HCT116 (cell line): ENCODE results near the gene CHCHD4. TPM values are rescaled to one million over a fixed set of nuclear protein-coding genes. Genes with fewer than 3 reads are reported as not detected.
A peak's percentile ranks its signal among the peaks of the same experiment; 100 is the strongest.

Source experiments
- ATAC-seq: fragments of 200-7000 bp; cut with Tn5 transposase; 2 replicates; pipeline ENCODE4 v1.9.1; 2020; ENCODE audit warnings: mild to moderate bottlenecking, moderate library complexity
- BruUV-seq: library from RNA; stranded (reverse); fragments of 400-500 nt; replicated peaks from 2 replicates; lab custom pipeline; 2021; lab: Mats Ljungman, UMichigan
- CTCF ChIA-PET: fragments of 300-600 bp; sonication (Branson Sonifier 250); formaldehyde crosslinking; loops from one replicate; lab custom pipeline; 2021; ENCODE audit warnings: antibody characterized with exemption; lab: Charles Lee
- POLR2A ChIA-PET: fragments of 300-600, 350-600 bp; sonication (Branson Sonifier 250); formaldehyde crosslinking; loops from one replicate; lab custom pipeline; 2021; ENCODE audit warnings: antibody characterized with exemption; lab: Charles Lee
- RAD21 ChIA-PET, 2 experiments: fragments of 300-600 bp; sonication (Branson Sonifier 250); formaldehyde crosslinking; loops; one replicate each; lab custom pipeline; 2023; ENCODE audit warnings: low total read pairs in 2 of 2; ENCODE audit not compliant: uncharacterized antibody in 2 of 2, unreplicated experiment in 2 of 2, low non-redundant PET in 1 of 2; lab: Charles Lee
- DNase-seq: peaks from one replicate; pipeline ENCODE4 v3.0.0-alpha.2; 2010; ENCODE audit warnings: low read depth, low spot score
- H2AFZ ChIP-seq: fragments of 200-600 bp; shearing (Covaris generic), sonication (generic); 2 replicates; pipeline ENCODE4 v1.6.1; 2017; ENCODE audit warnings: low read depth, mixed run types, mixed read lengths, antibody characterized with exemption, low read length; ENCODE audit not compliant: poor library complexity, severe bottlenecking
- H3K27ac ChIP-seq: 2 replicates; pipeline ENCODE4 v1.5.1; 2012; ENCODE audit warnings: low read depth, low read length
- H3K27me3 ChIP-seq: fragments of 200-600 bp; sonication (generic); 2 replicates; pipeline ENCODE4 v1.6.1; 2016; ENCODE audit warnings: mixed run types, low read length, mixed read lengths; ENCODE audit not compliant: insufficient read depth
- H3K36me3 ChIP-seq, 2 experiments: fragments of 200-500 bp in 1 of 2; fragments of 200-600 bp in 1 of 2; sonication (Bioruptor generic) in 1 of 2; sonication (generic) in 1 of 2; 2 replicates each; pipeline versions ENCODE4 v1.5.1 to v1.6.1; 2014 to 2016; ENCODE audit warnings: low read length in 2 of 2, inconsistent platforms in 1 of 2, mixed read lengths in 1 of 2, mixed run types in 1 of 2; ENCODE audit not compliant: insufficient read depth in 2 of 2, control insufficient read depth in 1 of 2
- H3K4me1 ChIP-seq, 2 experiments: fragments of 200-600 bp in 1 of 2; sonication (generic) in 1 of 2; 2 replicates each; pipeline versions ENCODE4 v1.5.1 to v1.6.1; 2012 to 2017; ENCODE audit warnings: low read length in 2 of 2, inconsistent platforms in 1 of 2, mild to moderate bottlenecking in 1 of 2, mixed read lengths in 1 of 2, mixed run types in 1 of 2, moderate library complexity in 1 of 2; ENCODE audit not compliant: insufficient read depth in 2 of 2, control insufficient read depth in 1 of 2
- H3K4me2 ChIP-seq: fragments of 200-600 bp; sonication (generic); 2 replicates; pipeline ENCODE4 v1.6.1; 2017; ENCODE audit warnings: mixed run types, low read length, mixed read lengths
- H3K4me3 ChIP-seq, 2 experiments: fragments of 200-600 bp in 1 of 2; sonication (generic) in 1 of 2; replicated peaks in 1 of 2; 2 replicates each; pipeline ENCODE4 v1.5.1; 2011 to 2016; ENCODE audit warnings: low read length in 2 of 2, control low read depth in 1 of 2, low read depth in 1 of 2, mild to moderate bottlenecking in 1 of 2, mixed read lengths in 1 of 2, mixed run types in 1 of 2
- H3K79me2 ChIP-seq: fragments of 200-600 bp; sonication (generic); 2 replicates; pipeline ENCODE4 v1.6.1; 2017; ENCODE audit warnings: mild to moderate bottlenecking, mixed run types, low read length, moderate library complexity, mixed read lengths; ENCODE audit not compliant: insufficient read depth
- H3K9ac ChIP-seq: fragments of 200-600 bp; sonication (generic); 2 replicates; pipeline ENCODE4 v1.6.1; 2016; ENCODE audit warnings: low read length, mixed read lengths
- H3K9me2 ChIP-seq: fragments of 200-600 bp; sonication (generic), shearing (Covaris generic); 2 replicates; pipeline ENCODE4 v1.6.1; 2017; ENCODE audit warnings: mixed run types, mild to moderate bottlenecking, moderate library complexity; ENCODE audit not compliant: insufficient read depth
- H3K9me3 ChIP-seq, 2 experiments: fragments of 200-500 bp in 1 of 2; fragments of 200-600 bp in 1 of 2; sonication (Bioruptor generic) in 1 of 2; sonication (generic) in 1 of 2; 2 replicates each; pipeline ENCODE4 v1.6.1; 2014 to 2017; ENCODE audit warnings: low read length in 2 of 2, mixed read lengths in 2 of 2, inconsistent platforms in 1 of 2, low read depth in 1 of 2, mild to moderate bottlenecking in 1 of 2, mixed run types in 1 of 2, moderate library complexity in 1 of 2; ENCODE audit not compliant: control insufficient read depth in 1 of 2, insufficient read depth in 1 of 2
- H4K20me1 ChIP-seq: fragments of 200-600 bp; sonication (generic), shearing (Covaris generic); 2 replicates; pipeline ENCODE4 v1.6.1; 2017; ENCODE audit warnings: mixed run types, mild to moderate bottlenecking, moderate library complexity; ENCODE audit not compliant: insufficient read depth
- CTCF ChIP-seq, 3 experiments: fragments of 200-600 bp in 1 of 3; sonication (generic) in 1 of 3; IDR thresholded peaks in 2 of 3; conservative IDR thresholded peaks in 1 of 3; 2 replicates each; pipeline ENCODE4 v1.5.1; 2012 to 2017; ENCODE audit warnings: low read depth in 2 of 3, low read length in 2 of 3, antibody characterized with exemption in 1 of 3, borderline replicate concordance in 1 of 3, control low read depth in 1 of 3, mild to moderate bottlenecking in 1 of 3, mixed read lengths in 1 of 3, mixed run types in 1 of 3, moderate library complexity in 1 of 3; ENCODE audit not compliant: insufficient read depth in 1 of 3
- EGR1 ChIP-seq: IDR thresholded peaks from 2 replicates; pipeline ENCODE4 v1.6.1; 2012; ENCODE audit warnings: low read depth
- POLR2A ChIP-seq: IDR thresholded peaks from 2 replicates; pipeline ENCODE4 v1.7.0; 2011; ENCODE audit warnings: borderline replicate concordance; ENCODE audit not compliant: insufficient read depth, insufficient read length; ENCODE audit errors: extremely low read depth
- SIN3A ChIP-seq: IDR thresholded peaks from 2 replicates; pipeline ENCODE4 v1.6.1; 2012; ENCODE audit warnings: low read depth
- TCF7L2 ChIP-seq: IDR thresholded peaks from 2 replicates; pipeline ENCODE4 v1.7.0; 2011; ENCODE audit warnings: borderline replicate concordance, inconsistent platforms; ENCODE audit not compliant: insufficient read depth, insufficient read length; ENCODE audit errors: extremely low read depth
- YY1 ChIP-seq: IDR thresholded peaks from 2 replicates; pipeline ENCODE4 v1.6.1; 2011; ENCODE audit warnings: low read length, low read depth, moderate library complexity, mild to moderate bottlenecking; ENCODE audit not compliant: insufficient replicate concordance; ENCODE audit errors: extremely low read depth
- ZNF274 ChIP-seq: fragments of 200-500 bp; sonication (Bioruptor generic); IDR thresholded peaks from 2 replicates; pipeline ENCODE4 v1.6.1; 2014; ENCODE audit warnings: mild to moderate bottlenecking, low read depth, low read length, inconsistent platforms
- intact Hi-C: fragments of 100-400 bp; cut with micrococcal nuclease; formaldehyde crosslinking; loops from 2 replicates; pipeline ENCODE4 v1.10.0; 2022
- total RNA-seq: library from RNA; stranded (reverse); gene quantifications from one replicate; pipeline ENCODE4 v1.2.1, GENCODE V29; 2021; ENCODE audit not compliant: unreplicated experiment

CHCHD4 gene
- total RNA-seq, 1 experiment from 2014 or later: 24.6 TPM

GRCh38 chr3:14124223-14124614 is 451 bp downstream of the CHCHD4 start:
- H3K36me3 ChIP-seq: peaks cover 2 to 21% of the 10 kb centered on the region in 2 experiments; a peak in 1 of 4 replicates
- ATAC-seq: peak; percentile 34
- ChIA-PET RAD21 (interaction anchor here (0.7 to 2.7 kb wide), 3 partner anchors 54 to 228 kb away, joined by 3 to 7 read pairs (median 3); partner anchors contain the start of genes XPC (in 2 of the 2) and LSM3 (in 1 of the 2)), POLR2A (interaction anchor here (1.0 to 3.0 kb wide), 10 partner anchors 9 to 238 kb away, joined by 3 to 18 read pairs (median 4); partner anchors contain the start of genes LSM3 and XPC), CTCF (interaction anchor here (1.1 to 2.0 kb wide), 3 partner anchors 20 to 228 kb away, joined by 3 to 11 read pairs (median 3); partner anchors contain the start of gene LSM3)
- no peaks in the 10 kb centered on the region for H3K27me3 ChIP-seq
- peak overlapping the region; percentile 97 for H3K4me2 ChIP-seq
- H3K4me3 ChIP-seq: peak overlapping the region; percentile 98 to 99
- H3K4me1 ChIP-seq: peaks cover 8 to 20% of the 10 kb centered on the region in 2 experiments; a peak in 3 of 4 replicates
- intact Hi-C loops: loop anchor here (10.0 kb wide), 1 partner anchor 469 kb away; no protein-coding TSS in a partner anchor
- no peak overlapping the region for H2AFZ ChIP-seq
- H3K9me2 ChIP-seq: no peaks in the 10 kb centered on the region
- DNase-seq: no peak
- peak overlapping the region; percentile 80 for H3K27ac ChIP-seq
- TF ChIP-seq TCF7L2 (peak; percentile 13), ZNF274 (no peak), YY1 (no peak), POLR2A (peak; percentile 27), CTCF (IDR thresholded peaks at IDR 0.05 in 2 of 3, conservative IDR thresholded peaks at IDR 0.05 in 1 of 3; ENCODE audit: borderline replicate concordance in 1 of 3, insufficient read depth in 1 of 3, low read depth in 2 of 3, low read length in 2 of 3) (no peak), EGR1 (no peak), SIN3A (no peak)
- BruUV-seq: no TSS peak
- peaks cover 84% of the 10 kb centered on the region for H3K79me2 ChIP-seq
- peak overlapping the region; percentile 92 for H3K9ac ChIP-seq
- no peaks in the 10 kb centered on the region; the same call in 1 of the 2 replicates for H4K20me1 ChIP-seq
- H3K9me3 ChIP-seq: no peaks in the 10 kb centered on the region
